HFF-Myc (cell line): Measurements from ENCODE around the gene HLF.

ENCODE experiments used
- DNase-seq: peaks from one replicate; pipeline ENCODE4 v3.0.0-alpha.2; 2011; ENCODE audit warnings: low read depth; ENCODE audit errors: extremely low read depth
- H3K4me3 ChIP-seq: replicated peaks from 2 replicates; pipeline ENCODE4 v1.5.1; 2011; ENCODE audit warnings: low read depth, mild to moderate bottlenecking, control low read depth, low read length
- TF ChIP-seq, protein P1 (sequence below): IDR thresholded peaks from 2 replicates; pipeline ENCODE4 v1.5.1; 2012; ENCODE audit warnings: mild to moderate bottlenecking, low read depth, low read length, control low read depth; ENCODE audit errors: missing control alignments

The HLF gene

GRCh38 chr17:55279788-55280187, 15.0 kb downstream of the HLF start:
- no peak for DNase-seq
- TF ChIP-seq, protein P1, sequence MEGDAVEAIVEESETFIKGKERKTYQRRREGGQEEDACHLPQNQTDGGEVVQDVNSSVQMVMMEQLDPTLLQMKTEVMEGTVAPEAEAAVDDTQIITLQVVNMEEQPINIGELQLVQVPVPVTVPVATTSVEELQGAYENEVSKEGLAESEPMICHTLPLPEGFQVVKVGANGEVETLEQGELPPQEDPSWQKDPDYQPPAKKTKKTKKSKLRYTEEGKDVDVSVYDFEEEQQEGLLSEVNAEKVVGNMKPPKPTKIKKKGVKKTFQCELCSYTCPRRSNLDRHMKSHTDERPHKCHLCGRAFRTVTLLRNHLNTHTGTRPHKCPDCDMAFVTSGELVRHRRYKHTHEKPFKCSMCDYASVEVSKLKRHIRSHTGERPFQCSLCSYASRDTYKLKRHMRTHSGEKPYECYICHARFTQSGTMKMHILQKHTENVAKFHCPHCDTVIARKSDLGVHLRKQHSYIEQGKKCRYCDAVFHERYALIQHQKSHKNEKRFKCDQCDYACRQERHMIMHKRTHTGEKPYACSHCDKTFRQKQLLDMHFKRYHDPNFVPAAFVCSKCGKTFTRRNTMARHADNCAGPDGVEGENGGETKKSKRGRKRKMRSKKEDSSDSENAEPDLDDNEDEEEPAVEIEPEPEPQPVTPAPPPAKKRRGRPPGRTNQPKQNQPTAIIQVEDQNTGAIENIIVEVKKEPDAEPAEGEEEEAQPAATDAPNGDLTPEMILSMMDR, result no peak
- no peak overlapping the region for H3K4me3 ChIP-seq

DNA sequence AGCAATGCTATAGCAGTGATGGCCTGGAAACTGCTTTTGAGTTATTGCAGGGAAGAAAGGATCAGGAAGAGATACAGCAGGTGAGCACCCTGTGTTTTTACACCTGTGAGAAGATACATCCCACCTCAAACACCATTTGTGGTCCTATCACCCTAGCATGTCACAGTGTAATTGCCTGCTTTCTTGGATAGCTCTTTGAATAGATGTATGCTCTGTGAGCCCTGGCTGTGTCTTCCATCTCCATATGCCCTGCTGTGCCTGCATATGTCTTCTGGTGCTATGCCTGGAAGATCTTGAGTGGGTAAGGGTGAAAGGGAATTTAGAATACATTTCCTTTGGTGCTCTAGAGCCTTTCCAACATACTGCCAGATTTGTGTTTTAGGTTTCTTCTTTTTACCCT, 15.5 kb downstream of the HLF start:
- no peak overlapping the region for H3K4me3 ChIP-seq
- TF ChIP-seq, protein P1, result no peak
- DNase-seq, result no peak

DNA sequence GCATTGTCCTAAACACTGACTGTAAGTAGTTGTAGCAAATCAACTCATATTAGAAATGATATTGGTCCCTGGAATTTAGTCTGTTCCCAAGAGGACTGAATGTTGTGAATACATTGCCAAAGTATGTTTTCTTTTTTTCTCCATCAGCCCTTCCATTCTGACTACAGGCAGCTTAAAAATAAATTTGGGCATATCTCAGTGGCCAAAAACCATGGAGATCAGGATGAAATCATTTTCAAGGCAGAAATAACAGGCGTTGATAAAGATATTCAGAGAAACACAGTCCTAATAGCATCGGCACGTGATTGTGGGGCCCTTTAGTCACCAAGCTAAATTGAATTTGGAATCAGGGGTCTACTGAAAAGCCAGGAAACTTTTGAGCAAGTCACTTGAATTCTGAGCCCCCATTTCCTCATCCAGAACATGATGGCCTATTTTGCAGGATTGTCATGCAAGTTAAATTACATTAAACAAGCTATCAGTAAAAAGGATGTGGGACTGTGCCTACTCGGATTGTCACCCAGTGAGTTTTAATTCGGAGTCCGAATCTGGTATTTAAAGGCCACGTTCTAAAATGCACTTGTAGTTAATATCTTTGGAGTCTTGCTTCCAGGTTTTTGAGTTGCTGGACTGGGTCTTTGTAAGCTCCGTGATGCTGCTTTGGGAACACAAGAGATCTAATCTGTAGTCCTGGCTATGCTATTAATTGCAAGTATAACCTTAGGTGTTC, 17.1 kb downstream of the HLF start:
- no peak overlapping the region for H3K4me3 ChIP-seq
- DNase-seq, result no peak
- TF ChIP-seq, protein P1, result no peak

GRCh38 chr17:55282379-55282702, 17.6 kb downstream of the HLF start:
- TF ChIP-seq, protein P1, result no peak
- DNase-seq, result no peak
- no peak overlapping the region for H3K4me3 ChIP-seq

- H3K4me3 ChIP-seq, result no peak overlapping the region
- TF ChIP-seq, protein P1, result no peak
- no peak for DNase-seq
These were observed 18.0 kb downstream of the HLF start for GRCh38 chr17:55282741-55283140.

DNA sequence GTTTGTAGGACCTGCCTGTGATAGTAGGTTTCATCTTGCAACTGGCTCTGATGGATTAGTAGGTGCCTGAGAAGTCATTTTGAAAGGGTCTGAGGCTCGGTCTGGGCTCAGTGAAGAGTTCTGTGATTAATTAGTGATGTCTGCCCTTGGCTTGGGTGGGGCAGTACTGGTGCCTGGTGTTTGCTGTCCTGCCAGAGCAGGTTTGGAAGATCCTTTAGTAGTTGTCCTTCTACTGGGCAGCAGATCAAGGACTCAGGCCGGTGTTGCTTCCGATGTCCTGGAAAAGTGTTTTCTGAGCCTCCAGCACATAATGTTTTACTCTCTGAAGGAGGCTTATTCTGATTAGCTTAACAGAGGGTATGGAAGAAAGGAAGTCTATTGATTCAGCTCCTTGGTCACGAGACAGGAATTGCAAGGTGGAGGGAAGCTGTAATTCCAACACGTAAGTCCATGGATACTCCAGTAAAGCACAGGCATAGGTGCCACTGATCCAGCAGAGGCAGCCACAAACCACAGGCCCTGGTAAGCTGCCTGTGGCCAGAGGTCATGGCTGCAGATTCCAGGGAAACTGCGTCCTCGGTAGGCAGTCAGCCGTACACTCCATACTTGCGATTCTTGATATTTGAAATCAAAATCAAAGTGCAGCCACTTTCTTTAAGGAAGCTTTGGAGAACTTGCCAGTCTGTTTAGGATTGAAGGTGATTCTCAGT, 18.7 kb downstream of the HLF start:
- no peak overlapping the region for H3K4me3 ChIP-seq
- no peak for DNase-seq
- TF ChIP-seq, protein P1, result no peak
